ENCODE data around the gene CASP8.

DNA sequence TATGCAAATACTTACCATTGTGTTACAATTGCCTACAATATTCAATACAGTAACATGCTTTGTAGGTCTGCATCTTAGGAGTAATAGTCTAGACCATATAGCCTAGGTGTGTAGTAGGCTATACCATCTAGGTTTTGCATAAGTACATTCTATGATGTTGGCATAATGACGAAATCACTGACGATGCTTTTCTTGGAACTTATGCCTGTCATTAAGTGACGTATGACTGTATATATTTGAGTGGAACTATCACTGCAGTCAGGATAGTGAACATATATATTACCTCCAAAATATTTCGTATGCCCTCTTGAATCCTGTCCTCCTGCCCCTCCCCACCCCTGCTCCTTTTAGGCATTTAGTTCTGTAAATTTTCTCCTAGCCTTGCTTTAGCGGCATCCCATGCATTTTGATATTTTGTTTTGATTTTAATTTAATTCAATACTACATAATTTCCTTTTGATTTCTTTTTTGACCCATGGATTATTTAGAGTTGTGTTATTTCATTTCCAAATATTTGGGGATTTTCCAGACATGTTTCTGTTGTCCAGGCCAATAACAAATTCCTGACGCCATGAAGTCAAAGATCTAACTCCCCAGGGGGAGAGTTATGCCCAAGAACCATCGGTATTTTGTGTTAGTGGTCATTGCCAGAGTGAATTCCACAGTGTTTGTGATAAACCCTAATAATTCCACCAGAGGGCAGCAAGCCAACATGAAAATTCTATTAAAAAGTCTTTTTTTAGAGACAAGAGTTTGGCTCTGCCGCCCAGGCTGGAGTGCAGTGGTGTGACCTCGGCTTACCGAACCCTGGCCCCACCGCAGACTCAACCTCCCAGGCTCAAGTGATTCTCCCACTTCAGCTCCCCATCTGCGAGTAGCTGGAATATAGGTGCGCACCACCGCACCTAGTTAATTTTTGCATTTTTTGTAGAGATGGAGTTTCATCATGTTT, 24.2 kb upstream of the CASP8 start:
- TF ChIP-seq POLR2AphosphoS5 (IDR thresholded peaks at IDR 0.05; ENCODE audit: low read depth, low read length) (no peak), SIN3A (IDR thresholded peaks at IDR 0.05; ENCODE audit: borderline replicate concordance, insufficient read depth, low read depth, low read length) (no peak)
- TF ChIP-seq, protein P1, sequence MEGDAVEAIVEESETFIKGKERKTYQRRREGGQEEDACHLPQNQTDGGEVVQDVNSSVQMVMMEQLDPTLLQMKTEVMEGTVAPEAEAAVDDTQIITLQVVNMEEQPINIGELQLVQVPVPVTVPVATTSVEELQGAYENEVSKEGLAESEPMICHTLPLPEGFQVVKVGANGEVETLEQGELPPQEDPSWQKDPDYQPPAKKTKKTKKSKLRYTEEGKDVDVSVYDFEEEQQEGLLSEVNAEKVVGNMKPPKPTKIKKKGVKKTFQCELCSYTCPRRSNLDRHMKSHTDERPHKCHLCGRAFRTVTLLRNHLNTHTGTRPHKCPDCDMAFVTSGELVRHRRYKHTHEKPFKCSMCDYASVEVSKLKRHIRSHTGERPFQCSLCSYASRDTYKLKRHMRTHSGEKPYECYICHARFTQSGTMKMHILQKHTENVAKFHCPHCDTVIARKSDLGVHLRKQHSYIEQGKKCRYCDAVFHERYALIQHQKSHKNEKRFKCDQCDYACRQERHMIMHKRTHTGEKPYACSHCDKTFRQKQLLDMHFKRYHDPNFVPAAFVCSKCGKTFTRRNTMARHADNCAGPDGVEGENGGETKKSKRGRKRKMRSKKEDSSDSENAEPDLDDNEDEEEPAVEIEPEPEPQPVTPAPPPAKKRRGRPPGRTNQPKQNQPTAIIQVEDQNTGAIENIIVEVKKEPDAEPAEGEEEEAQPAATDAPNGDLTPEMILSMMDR (IDR thresholded peaks at IDR 0.05): peak; percentile 76

Measured in Panc1 (cell line).